GM21526 (cell line): Measurements from ENCODE around the gene TUT4.

Experiments used
- ATAC-seq: cut with Tn5 transposase; IDR thresholded peaks from one replicate; pipeline ENCODE4 v1.9.1; 2021; ENCODE audit warnings: moderate library complexity; ENCODE audit not compliant: unreplicated experiment, low FRiP score

Gene TUT4

DNA sequence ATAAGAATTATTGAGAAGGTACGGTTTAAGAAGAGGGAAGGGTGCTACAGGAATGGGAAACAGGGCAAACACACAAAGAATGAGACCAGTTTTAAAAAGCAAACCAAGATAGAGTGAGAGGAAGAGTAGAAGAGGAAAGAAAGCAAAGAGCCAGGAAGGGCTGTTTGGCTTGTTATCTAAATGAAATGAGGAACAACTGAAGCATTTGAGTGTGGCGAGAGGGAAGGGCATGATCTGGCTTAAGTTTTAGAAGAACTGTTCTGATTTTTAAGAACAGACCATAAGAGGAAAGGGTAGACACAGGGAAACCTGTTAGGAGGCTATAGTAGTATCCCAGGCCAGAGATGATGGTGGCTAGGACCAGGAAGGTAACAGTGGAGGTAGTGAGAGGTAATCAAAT is 73.8 kb downstream of the TUT4 start:
- no peak for ATAC-seq

GRCh38 chr1:52477876-52478275 is 75.0 kb downstream of the TUT4 start:
- ATAC-seq, result no peak

DNA sequence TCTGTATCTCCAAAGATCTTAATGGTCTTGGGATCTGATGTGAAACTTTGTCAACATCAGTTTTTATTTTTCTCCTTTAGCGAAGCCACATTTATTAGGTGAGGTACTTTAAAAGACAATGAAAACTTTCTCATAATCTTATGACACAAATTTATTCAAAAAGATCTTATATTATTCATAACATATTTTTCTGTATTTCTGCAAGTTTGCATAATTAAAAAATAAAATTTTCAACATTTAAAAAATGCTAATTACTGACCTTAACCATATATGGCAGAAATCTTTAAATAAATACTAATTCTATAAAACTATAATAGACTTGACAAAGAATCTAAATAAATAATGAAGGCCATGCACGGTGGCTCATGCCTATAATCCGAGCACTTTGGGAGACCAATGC is 75.9 kb downstream of the TUT4 start:
- no peak for ATAC-seq

DNA sequence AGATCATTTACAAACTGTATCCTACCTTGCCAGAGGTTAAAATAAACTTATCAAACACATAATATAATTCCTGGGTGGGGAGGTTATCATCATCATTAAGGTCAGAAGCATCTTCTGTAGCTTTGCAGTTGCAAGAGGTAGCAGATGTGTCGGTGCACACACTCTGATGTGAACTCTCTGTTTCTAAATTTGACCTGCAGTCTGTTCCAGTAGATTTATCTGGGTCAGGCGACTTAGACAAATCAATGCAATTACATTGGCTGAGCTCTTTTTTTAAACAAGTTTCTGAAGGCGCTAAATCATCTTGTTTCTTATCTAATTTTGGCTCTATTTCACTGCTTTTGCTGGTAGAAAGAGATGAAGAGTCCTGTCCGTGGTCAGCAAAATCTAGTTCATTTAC is 78.1 kb downstream of the TUT4 start:
- ATAC-seq, result no peak

DNA sequence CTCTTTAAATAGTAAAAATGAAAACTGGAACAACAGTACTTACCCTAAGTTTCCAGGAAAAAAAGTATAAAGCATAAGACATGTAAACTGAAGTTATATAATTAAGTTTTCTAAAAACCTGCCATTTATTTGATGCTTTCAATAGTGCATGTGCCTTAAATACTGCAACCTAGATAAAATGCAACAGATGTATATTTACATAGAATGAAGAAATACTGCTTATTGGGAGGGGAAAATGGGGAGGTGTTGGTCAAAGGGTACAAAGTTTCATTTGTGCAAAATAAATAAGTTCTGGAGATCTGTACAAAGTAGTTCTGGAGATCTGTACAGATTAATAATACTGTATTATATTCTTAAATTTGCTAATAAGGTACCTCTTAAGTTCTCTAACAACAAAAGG is 79.9 kb downstream of the TUT4 start:
- no peak for ATAC-seq

DNA sequence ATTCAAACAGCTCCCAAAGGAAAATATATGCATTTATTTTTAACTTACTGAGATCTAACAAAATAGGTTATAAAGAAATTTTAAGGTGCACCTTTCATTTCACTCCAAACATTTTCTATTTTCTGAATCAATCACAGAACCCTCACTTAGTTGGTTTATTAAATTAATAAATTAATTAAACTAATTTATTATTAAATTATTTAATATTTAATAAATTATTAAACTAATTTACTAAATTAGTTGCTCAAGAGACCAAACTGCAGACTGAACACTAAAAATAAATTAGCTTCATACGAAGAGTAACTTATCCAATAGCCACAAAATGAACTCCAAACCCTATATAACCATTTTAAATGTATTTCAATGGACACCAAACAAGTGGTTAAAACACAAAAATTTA is 80.5 kb downstream of the TUT4 start:
- no peak for ATAC-seq

- no peak for ATAC-seq
These were observed 83.8 kb downstream of the TUT4 start for GRCh38 chr1:52469108-52469507.

DNA sequence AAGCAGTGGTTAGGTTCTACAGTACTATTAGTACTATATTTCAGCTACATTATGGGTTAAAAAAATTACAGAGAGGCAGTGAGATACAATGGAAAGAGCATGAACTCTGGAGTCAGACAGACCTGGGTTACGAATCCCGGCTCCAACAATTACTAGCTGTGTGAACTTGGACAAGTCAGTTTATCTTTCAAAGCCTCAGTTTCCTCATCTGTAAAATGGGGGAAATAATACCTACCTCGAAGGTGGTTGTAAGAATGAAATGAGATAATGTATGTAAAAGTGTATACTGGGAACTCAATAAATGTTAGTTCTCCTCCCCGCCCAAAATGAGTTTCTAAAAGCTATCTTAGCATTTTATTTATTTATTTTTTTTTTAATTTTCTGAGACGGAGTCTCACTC is 89.0 kb downstream of the TUT4 start:
- ATAC-seq, result no peak

- ATAC-seq, result no peak
These were observed 91.1 kb downstream of the TUT4 start for GRCh38 chr1:52461821-52462220.

- ATAC-seq, result no peak
These were observed 92.2 kb downstream of the TUT4 start for GRCh38 chr1:52460694-52461093.

GRCh38 chr1:52455686-52456085 is 97.2 kb downstream of the TUT4 start:
- ATAC-seq, result no peak

DNA sequence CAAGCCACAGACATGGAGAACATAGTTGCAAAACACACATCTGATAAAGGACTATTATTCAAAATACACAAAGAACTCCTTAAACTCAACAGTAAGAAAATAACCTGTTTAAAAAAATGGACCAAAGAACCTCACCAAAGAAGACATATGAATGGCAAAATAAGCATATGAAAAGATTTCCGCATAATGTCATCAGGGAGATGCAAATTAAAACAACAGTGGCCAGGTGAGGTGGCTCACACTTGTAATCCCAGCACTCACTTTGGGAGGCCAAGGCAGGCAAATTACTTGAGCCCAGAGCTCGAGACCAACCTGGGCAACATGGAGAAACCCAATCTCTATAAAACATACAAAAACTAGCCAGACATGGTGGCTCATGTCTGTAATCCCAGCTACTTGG is 98.1 kb downstream of the TUT4 start:
- no peak for ATAC-seq

DNA sequence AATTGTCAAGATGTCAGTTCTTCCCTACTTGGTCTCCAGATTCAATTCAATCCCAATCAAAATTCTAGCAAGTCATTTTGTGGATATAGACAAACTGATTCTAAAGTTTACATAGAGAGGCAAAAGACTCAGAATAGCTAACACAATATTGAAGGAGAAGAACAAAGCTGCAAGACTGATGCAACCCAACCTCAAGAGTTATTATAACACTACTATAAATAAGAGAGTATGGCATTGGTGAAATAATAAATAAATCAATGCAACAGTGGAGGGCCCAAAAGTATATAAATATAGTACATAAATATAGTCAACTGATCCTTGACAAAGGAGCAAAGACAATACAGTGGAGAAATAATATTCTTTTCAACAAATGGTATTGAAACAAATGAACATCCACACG is 98.8 kb downstream of the TUT4 start:
- ATAC-seq, result no peak

DNA sequence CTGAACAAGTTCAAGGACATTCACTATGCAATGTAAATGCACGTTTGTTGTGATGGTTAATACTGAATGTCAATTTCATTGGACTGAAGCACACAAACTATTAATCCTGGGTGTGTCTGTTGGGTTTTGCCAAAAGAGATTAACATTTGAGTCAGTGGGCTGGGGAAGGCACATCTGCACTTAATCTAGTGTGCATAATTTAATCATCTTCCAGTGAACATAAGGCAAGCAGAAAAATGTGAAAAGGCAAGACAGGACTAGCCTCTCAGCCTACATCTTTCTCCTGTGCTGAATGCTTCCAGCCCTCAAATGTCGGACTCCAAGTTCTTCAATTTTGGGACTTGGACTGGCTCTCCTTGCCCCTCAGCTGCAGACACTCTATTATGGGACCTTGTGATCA is 108.4 kb downstream of the TUT4 start:
- ATAC-seq, result no peak

DNA sequence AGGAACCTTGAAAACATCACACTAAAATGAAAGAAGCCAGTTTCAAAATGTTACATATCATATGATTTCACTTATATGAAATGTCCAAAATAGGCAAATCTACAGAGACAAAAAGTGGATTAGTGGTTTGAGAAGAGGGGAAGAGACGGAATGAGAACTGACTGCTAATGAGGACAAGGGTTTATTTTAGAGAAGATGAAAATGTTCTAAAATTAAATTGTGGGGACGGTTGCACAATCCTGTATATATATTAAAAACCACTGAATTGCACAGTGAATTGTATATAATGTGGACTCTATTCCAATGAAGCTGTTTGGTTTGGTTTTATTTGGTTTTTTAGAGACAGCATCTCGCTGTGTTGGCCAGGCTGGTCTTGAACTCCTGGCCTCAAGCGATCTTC is 112.9 kb downstream of the TUT4 start:
- no peak for ATAC-seq

GRCh38 chr1:52436817-52437216 is 116.1 kb downstream of the TUT4 start:
- no peak for ATAC-seq

GRCh38 chr1:52435650-52436049 is 117.2 kb downstream of the TUT4 start:
- ATAC-seq, result no peak

DNA sequence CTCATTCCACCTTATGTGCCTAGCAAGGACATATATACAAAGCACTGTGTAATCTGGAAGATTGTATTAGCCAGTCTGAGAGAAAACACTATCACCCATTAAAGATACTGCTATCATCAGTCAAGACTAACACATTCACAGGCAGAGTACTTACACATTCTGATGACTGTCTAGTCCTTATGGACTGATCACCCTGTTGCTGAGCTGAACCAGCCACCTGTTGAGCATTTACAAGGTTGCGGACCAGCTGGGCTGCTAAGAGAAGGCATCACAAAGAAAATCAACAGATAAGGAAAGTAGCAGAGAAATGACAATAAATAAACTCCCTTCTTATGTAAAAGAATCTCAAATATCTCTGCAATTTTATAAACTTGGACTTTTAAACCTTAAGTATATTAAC is 117.7 kb downstream of the TUT4 start:
- no peak for ATAC-seq

GRCh38 chr1:52432807-52433206 is 120.1 kb downstream of the TUT4 start:
- ATAC-seq, result no peak

DNA sequence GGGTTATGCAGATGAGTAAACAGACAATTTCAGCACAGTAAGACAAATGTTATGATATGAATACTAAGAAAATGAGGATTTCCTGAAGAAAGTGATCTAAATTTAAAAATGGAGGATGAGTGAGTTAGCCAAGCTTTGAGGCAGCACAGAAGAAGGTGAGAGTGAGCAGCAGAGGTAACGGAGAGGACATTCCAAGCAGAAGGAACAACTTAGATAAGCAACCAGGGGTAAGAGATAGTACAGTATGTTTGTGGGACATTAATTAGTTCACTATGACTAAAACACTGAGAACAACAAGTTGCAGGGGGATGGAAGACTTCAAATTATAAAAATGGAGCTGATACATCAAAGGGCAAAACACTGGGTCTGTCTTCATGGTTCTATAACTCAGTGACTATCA is 125.7 kb downstream of the TUT4 start:
- ATAC-seq, result no peak

- ATAC-seq, result no peak
These were observed 126.5 kb downstream of the TUT4 start for GRCh38 chr1:52426371-52426770.

- no peak for ATAC-seq
These were observed 128.1 kb downstream of the TUT4 start for GRCh38 chr1:52424813-52425212.

- ATAC-seq, result no peak
These were observed 128.7 kb downstream of the TUT4 start for GRCh38 chr1:52424231-52424636.

DNA sequence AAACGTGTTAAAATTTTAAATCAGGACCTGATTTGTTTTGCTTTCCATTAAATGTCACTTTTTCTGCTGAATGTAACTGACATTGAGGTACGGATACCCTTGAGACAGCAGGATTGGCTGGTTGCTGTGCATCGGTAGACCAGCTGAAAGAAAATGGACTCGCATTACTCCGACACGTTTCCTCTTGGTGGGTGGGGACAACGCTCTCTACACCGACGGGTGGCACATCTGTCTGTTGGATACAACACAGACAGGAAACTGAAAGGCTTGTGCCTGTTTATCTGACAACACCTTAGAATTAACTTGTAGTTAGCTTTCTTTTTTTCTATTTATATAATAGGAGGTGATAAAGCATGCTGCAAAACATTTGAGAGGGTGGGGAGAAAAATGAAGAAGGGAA is 129.1 kb downstream of the TUT4 start:
- no peak for ATAC-seq
